22Rv1 (cell line): ENCODE data around the gene KCTD13.
"Not testable (repeated sequence)": the region's sequence is repeated elsewhere in the genome, so short reads cannot be mapped to it uniquely, and the experiment has no call there.

Experiments
- H3K27ac ChIP-seq: fragments of 450-650 bp; 2 replicates; pipeline ENCODE4 v1.5.1; 2017
- CTCF ChIP-seq: fragments of 450-650 bp; IDR thresholded peaks from 2 replicates; pipeline ENCODE4 v1.5.1; 2017; ENCODE audit warnings: mild to moderate bottlenecking
- ZFX ChIP-seq: fragments of 450-650 bp; IDR thresholded peaks from 2 replicates; pipeline ENCODE4 v1.6.1; 2017; ENCODE audit warnings: antibody characterized with exemption, borderline replicate concordance

The KCTD13 gene

DNA sequence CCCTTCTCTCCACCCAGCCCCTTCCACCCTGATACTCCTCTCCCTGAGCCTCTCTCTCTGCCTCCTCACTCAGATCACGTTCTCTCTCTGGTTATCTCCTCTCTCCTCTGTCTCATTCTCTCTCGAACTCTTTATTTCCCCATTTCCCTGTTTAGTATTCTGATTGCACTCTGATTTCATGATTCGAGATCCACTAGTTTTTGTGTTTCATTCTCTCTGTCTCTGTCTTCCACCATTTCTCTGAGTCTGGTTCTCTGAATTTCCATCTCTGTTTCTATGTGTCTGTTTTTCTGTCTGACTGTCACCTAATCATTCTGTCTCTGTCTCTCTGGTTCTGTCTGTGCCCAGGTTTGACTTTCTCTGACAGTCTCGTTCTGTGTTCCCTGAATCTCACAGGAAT, 28.7 kb downstream of the KCTD13 start:
- TF ChIP-seq ZFX = no peak
- TF ChIP-seq CTCF = no peak
- H3K27ac ChIP-seq = peak overlapping the region; percentile 93

GRCh38 chr16:29896841-29897240, 29.2 kb downstream of the KCTD13 start:
- H3K27ac ChIP-seq = no peak overlapping the region
- TF ChIP-seq CTCF = no peak
- TF ChIP-seq ZFX = no peak

GRCh38 chr16:29894352-29894751, 31.7 kb downstream of the KCTD13 start:
- TF ChIP-seq CTCF (no peak), ZFX (no peak)
- H3K27ac ChIP-seq = no peak overlapping the region

DNA sequence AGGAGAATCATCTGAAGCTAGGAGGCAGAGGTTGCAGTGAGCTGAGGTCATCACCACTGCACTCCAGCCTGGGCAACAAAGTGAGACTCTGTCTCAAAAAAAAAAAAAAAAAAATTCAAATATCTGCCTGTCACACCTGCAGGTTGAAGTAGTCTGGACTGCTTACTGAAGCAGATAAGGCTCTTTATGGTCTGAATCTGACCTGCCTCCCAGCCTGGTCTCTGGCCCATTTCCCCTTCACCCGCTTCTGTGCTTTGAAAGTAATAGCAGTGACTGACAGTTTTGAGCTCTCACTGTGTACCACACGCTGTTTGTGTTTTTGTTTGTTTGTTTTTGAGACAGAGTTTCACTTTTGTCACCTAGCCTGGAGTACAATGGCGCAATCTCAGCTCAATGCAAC, 32.5 kb downstream of the KCTD13 start:
- TF ChIP-seq ZFX (no peak), CTCF (no peak)
- H3K27ac ChIP-seq = no peak overlapping the region

- TF ChIP-seq ZFX (no peak), CTCF (no peak)
- no peak overlapping the region for H3K27ac ChIP-seq
Measured at GRCh38 chr16:29892458-29892813, 33.6 kb downstream of the KCTD13 start.

GRCh38 chr16:29891525-29892457, 34.2 kb downstream of the KCTD13 start:
- TF ChIP-seq CTCF (no peak), ZFX (no peak)
- no peak overlapping the region for H3K27ac ChIP-seq

DNA sequence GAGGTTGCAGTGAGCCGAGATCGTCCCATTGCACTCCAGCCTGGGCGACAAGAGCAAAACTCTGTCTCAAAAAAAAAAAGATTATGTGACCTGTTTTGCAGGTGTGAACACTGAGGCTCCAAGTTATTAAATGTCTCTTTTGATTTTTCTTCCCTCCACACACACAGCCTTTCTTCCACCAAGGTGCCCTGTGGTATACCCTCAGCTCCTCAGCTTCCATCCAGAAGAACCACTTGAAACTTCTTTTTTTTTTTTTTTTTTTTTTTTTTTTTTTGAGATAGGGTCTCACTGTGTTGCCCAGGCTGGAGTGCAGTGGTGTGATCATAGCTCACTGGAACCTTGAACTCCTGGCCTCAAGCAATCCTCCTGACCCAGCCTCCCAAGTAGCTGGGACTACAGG, 36.7 kb downstream of the KCTD13 start:
- not testable (repeated sequence) for H3K27ac ChIP-seq
